Measurements from ENCODE around the gene MSI2.
A peak's percentile ranks its signal among the peaks of the same experiment; 100 is the strongest.

MSI2 gene

GRCh38 chr17:57356153-57356718 is 99.9 kb downstream of the MSI2 start:
- no peak overlapping the region for H3K4me3 ChIP-seq (ENCODE audit: low read length)
- TF ChIP-seq CTCF (IDR thresholded peaks at IDR 0.05; ENCODE audit: insufficient read depth, low read depth, low read length, missing control alignments): no peak
- DNase-seq (ENCODE audit: low read depth): no peak

DNA sequence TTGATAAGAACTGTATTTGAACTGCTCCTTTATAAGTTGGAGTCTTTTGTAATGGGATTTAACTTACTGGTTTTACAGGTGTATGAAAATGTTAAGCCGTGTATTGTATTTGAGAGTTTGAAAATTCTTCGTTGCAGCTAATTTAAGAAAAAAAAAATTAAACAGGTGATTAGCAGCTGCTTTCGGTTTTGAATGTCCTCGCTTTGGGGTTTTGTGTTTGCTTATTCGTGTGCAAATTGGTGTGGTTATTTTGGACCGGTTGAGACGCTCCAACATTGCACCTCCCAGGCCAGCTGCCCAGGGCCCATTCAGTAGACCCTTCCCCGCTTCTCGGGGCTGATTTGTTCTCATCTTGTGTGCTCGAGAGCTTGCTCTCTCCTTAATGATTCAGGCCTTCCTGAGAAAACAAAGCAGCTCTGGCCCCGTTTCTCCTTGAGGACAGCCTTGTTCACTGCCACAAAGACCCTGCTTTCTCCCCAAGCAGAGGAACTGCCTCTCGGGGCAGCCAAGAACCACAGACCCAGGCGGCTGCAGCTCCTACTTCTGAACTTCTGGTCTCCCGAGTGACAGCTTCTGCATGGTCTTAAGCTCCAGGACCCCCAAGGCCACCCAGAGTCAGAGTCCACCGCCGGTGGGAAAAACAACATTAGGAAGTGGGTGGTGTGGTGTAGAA is 100.5 kb downstream of the MSI2 start:
- no peak overlapping the region for H3K4me3 ChIP-seq (ENCODE audit: low read length)
- DNase-seq (ENCODE audit: low read depth): no peak
- TF ChIP-seq CTCF (IDR thresholded peaks at IDR 0.05; ENCODE audit: insufficient read depth, low read depth, low read length, missing control alignments): no peak

GRCh38 chr17:57357392-57357784 is 101.1 kb downstream of the MSI2 start:
- no peak overlapping the region for H3K4me3 ChIP-seq (ENCODE audit: low read length)
- DNase-seq (ENCODE audit: low read depth): peak; percentile 65
- no peak for TF ChIP-seq CTCF (IDR thresholded peaks at IDR 0.05; ENCODE audit: insufficient read depth, low read depth, low read length, missing control alignments)

- DNase-seq (ENCODE audit: low read depth): peak; percentile 88
- no peak overlapping the region for H3K4me3 ChIP-seq (ENCODE audit: low read length)
- no peak for TF ChIP-seq CTCF (IDR thresholded peaks at IDR 0.05; ENCODE audit: insufficient read depth, low read depth, low read length, missing control alignments)
These were observed 101.6 kb downstream of the MSI2 start for GRCh38 chr17:57357830-57358430.

GRCh38 chr17:57360266-57360665 is 103.9 kb downstream of the MSI2 start:
- TF ChIP-seq CTCF (IDR thresholded peaks at IDR 0.05; ENCODE audit: insufficient read depth, low read depth, low read length, missing control alignments): no peak
- H3K4me3 ChIP-seq (ENCODE audit: low read length): no peak overlapping the region
- no peak for DNase-seq (ENCODE audit: low read depth)

- no peak for DNase-seq (ENCODE audit: low read depth)
- no peak for TF ChIP-seq CTCF (IDR thresholded peaks at IDR 0.05; ENCODE audit: insufficient read depth, low read depth, low read length, missing control alignments)
- H3K4me3 ChIP-seq (ENCODE audit: low read length): no peak overlapping the region
These were observed 106.7 kb downstream of the MSI2 start for GRCh38 chr17:57362797-57363556.

Data from epithelial cell of esophagus (primary cell).